ENCODE results near the gene MTHFD2. TPM values are rescaled to one million over a fixed set of nuclear protein-coding genes. Genes with fewer than 3 reads are reported as not detected.

The MTHFD2 gene
- total RNA-seq, 4 donors from 2014 or later = 2.2 to 220 (median 17.8) TPM

- Histone ChIP-seq H3K4me3 (no peak overlapping the region), H3K9me3 (no peaks in the 10 kb centered on the region), H3K27ac (no peak overlapping the region), H3K36me3 (no peaks in the 10 kb centered on the region), H3K27me3 (no peaks in the 10 kb centered on the region), H3K4me1 (no peaks in the 10 kb centered on the region)
- no peak for TF ChIP-seq POLR2A (IDR thresholded peaks at IDR 0.05)
- TF ChIP-seq EP300 (IDR thresholded peaks at IDR 0.05; ENCODE audit: low read depth) = no peak
- TF ChIP-seq POLR2AphosphoS5 (IDR thresholded peaks at IDR 0.05) = no peak
- no peak for TF ChIP-seq CTCF (IDR thresholded peaks at IDR 0.05)
- intact Hi-C loops (cut with DNase I; ENCODE audit: low total_unique reads) (no loop called here), in situ Hi-C loops (cut with MboI; ENCODE audit: low pct_ligation_motif_present in 1 of 4, low pct_unique_long_range_greater_than_20kb in 1 of 4, low sequenced_read_pairs in 3 of 4) (no loop called here)
- WGBS, 2 donors (ENCODE audit: low coverage in 1 of 2) = 85% methylated on average over 6 of the region's 6 CpGs; no CpG with 5 or more reads in 1 of the 2 donors
- no peak for DNase-seq
Observed at GRCh38 chr2:74222300-74222650, 23.9 kb downstream of the MTHFD2 start.

GRCh38 chr2:74223941-74224770, 25.7 kb downstream of the MTHFD2 start:
- Histone ChIP-seq H3K9me3 (no peaks in the 10 kb centered on the region), H3K27me3 (no peaks in the 10 kb centered on the region), H3K4me3 (no peak overlapping the region), H3K27ac (no peak overlapping the region), H3K4me1 (no peaks in the 10 kb centered on the region), H3K36me3 (no peaks in the 10 kb centered on the region)
- TF ChIP-seq POLR2AphosphoS5 (IDR thresholded peaks at IDR 0.05) (no peak), CTCF (IDR thresholded peaks at IDR 0.05) (no peak), POLR2A (IDR thresholded peaks at IDR 0.05) (no peak), EP300 (IDR thresholded peaks at IDR 0.05; ENCODE audit: low read depth) (no peak)
- intact Hi-C loops (cut with DNase I; ENCODE audit: low total_unique reads) = no loop called here
- 94 to 100% methylated on average over 3 to 8 of the region's 8 CpGs for WGBS, 2 donors (ENCODE audit: low coverage in 1 of 2)
- in situ Hi-C loops (cut with MboI; ENCODE audit: low pct_ligation_motif_present in 1 of 4, low pct_unique_long_range_greater_than_20kb in 1 of 4, low sequenced_read_pairs in 3 of 4) = no loop called here
- DNase-seq = no peak

- intact Hi-C loops (cut with DNase I; ENCODE audit: low total_unique reads) (no loop called here), in situ Hi-C loops (cut with MboI; ENCODE audit: low pct_ligation_motif_present in 1 of 4, low pct_unique_long_range_greater_than_20kb in 1 of 4, low sequenced_read_pairs in 3 of 4) (no loop called here)
- Histone ChIP-seq H3K4me3 (no peak overlapping the region), H3K27me3 (no peaks in the 10 kb centered on the region), H3K36me3 (no peaks in the 10 kb centered on the region), H3K27ac (no peak overlapping the region), H3K4me1 (no peaks in the 10 kb centered on the region), H3K9me3 (no peaks in the 10 kb centered on the region)
- TF ChIP-seq POLR2AphosphoS5 (IDR thresholded peaks at IDR 0.05) (no peak), CTCF (IDR thresholded peaks at IDR 0.05) (no peak), POLR2A (IDR thresholded peaks at IDR 0.05) (no peak), EP300 (IDR thresholded peaks at IDR 0.05; ENCODE audit: low read depth) (no peak)
- whole genome bisulfite sequencing, 2 donors (ENCODE audit: low coverage in 1 of 2) = 50 to 68% methylated on average over 1 to 4 of the region's 4 CpGs
- no peak for DNase-seq
Observed at GRCh38 chr2:74225698-74226459, 27.5 kb downstream of the MTHFD2 start.

- in situ Hi-C loops (cut with MboI; ENCODE audit: low pct_ligation_motif_present in 1 of 4, low pct_unique_long_range_greater_than_20kb in 1 of 4, low sequenced_read_pairs in 3 of 4) = no loop called here
Observed at GRCh38 chr2:74226648-74227213, 28.3 kb downstream of the MTHFD2 start.

More at GRCh38 chr2:74226648-74227213, 28.3 kb downstream of the MTHFD2 start:
- no peaks in the 10 kb centered on the region for H3K36me3 ChIP-seq
- 88 to 100% methylated on average over 2 to 16 of the region's 21 CpGs for WGBS, 2 donors (ENCODE audit: low coverage in 1 of 2)
- TF ChIP-seq CTCF (IDR thresholded peaks at IDR 0.05) = no peak
- TF ChIP-seq POLR2A (IDR thresholded peaks at IDR 0.05) = no peak
- TF ChIP-seq POLR2AphosphoS5 (IDR thresholded peaks at IDR 0.05) = no peak
- TF ChIP-seq EP300 (IDR thresholded peaks at IDR 0.05; ENCODE audit: low read depth) = no peak
- intact Hi-C loops (cut with DNase I; ENCODE audit: low total_unique reads) = no loop called here
- no peak overlapping the region for H3K4me3 ChIP-seq
- no peak overlapping the region for H3K27ac ChIP-seq
- no peak for DNase-seq
- H3K27me3 ChIP-seq = no peaks in the 10 kb centered on the region
- H3K4me1 ChIP-seq = no peaks in the 10 kb centered on the region
- H3K9me3 ChIP-seq = no peaks in the 10 kb centered on the region
